ENCODE measurements around the gene USP34.

GRCh38 chr2:61253136-61253535 is 217.8 kb downstream of the USP34 start:
- TF ChIP-seq CTCF (IDR thresholded peaks at IDR 0.05; ENCODE audit: poor library complexity) (no peak), EZH2 (IDR thresholded peaks at IDR 0.05; ENCODE audit: borderline replicate concordance) (no peak), EZH2phosphoT487 (IDR thresholded peaks at IDR 0.05; ENCODE audit: low read depth, severe bottlenecking, unreplicated experiment) (no peak)

All from hepatocyte (in vitro differentiated cells).